PC-3 (cell line): ENCODE measurements around the gene PTGIS. TPM values are rescaled to one million over a fixed set of nuclear protein-coding genes. Genes with fewer than 3 reads are reported as not detected.

Source experiments
- ATAC-seq: fragments of 200-7000 bp; cut with Tn5 transposase; 2 replicates; pipeline ENCODE4 v1.9.1; 2020; ENCODE audit warnings: mild to moderate bottlenecking, moderate library complexity
- BruUV-seq: library from RNA; stranded (reverse); fragments of 400-500 nt; replicated peaks from 2 replicates; lab custom pipeline; 2021; lab: Mats Ljungman, UMichigan
- CTCF ChIA-PET: fragments of 300-600 bp; sonication (Branson Sonifier 250); formaldehyde crosslinking; loops from one replicate; lab custom pipeline; 2022; ENCODE audit warnings: antibody characterized with exemption; lab: Charles Lee
- POLR2A ChIA-PET: fragments of 300-600 bp; sonication (Branson Sonifier 250); formaldehyde crosslinking; loops from one replicate; lab custom pipeline; 2022; ENCODE audit warnings: antibody characterized with exemption; ENCODE audit not compliant: unreplicated experiment; lab: Charles Lee
- DNase-seq: peaks from one replicate; pipeline ENCODE4 v3.0.0-alpha.2; 2015
- H2AFZ ChIP-seq: fragments of 300-600 bp; sonication (generic); 2 replicates; pipeline ENCODE4 v1.6.0; 2016; ENCODE audit warnings: antibody characterized with exemption, low read length
- H3F3A ChIP-seq: fragments of 300-600 bp; sonication (generic); one replicate; pipeline ENCODE4 v1.6.0; 2017; ENCODE audit warnings: antibody characterized with exemption, low read length, control low read depth, mild to moderate bottlenecking; ENCODE audit not compliant: unreplicated experiment
- H3K27ac ChIP-seq: fragments of 300-600 bp; sonication (generic); 2 replicates; pipeline ENCODE4 v1.5.1; 2016; ENCODE audit warnings: mild to moderate bottlenecking, low read length
- H3K27me3 ChIP-seq: fragments of 300-600 bp; sonication (generic); 2 replicates; pipeline ENCODE4 v1.6.1; 2016; ENCODE audit warnings: low read length, mixed read lengths
- H3K36me3 ChIP-seq: fragments of 300-600 bp; sonication (generic); 2 replicates; pipeline ENCODE4 v1.6.1; 2016; ENCODE audit warnings: low read depth, mixed run types, low read length, mixed read lengths
- H3K4me1 ChIP-seq: fragments of 300-600 bp; sonication (generic); 2 replicates; pipeline ENCODE4 v1.5.1; 2016; ENCODE audit warnings: low read length; ENCODE audit not compliant: insufficient read depth
- H3K4me2 ChIP-seq: fragments of 300-600 bp; sonication (generic); 2 replicates; pipeline ENCODE4 v1.6.0; 2016; ENCODE audit warnings: low read length
- H3K4me3 ChIP-seq: fragments of 300-600 bp; sonication (generic); 2 replicates; pipeline ENCODE4 v1.5.1; 2016; ENCODE audit warnings: mild to moderate bottlenecking, low read length, mixed read lengths
- H3K79me2 ChIP-seq: fragments of 300-600 bp; sonication (generic); 2 replicates; pipeline ENCODE4 v1.6.1; 2017; ENCODE audit warnings: low read length, mixed read lengths
- H3K9ac ChIP-seq: fragments of 300-600 bp; sonication (generic); 2 replicates; pipeline ENCODE4 v1.6.0; 2016; ENCODE audit warnings: mild to moderate bottlenecking, low read length
- H3K9me2 ChIP-seq: fragments of 300-600 bp; sonication (generic); replicated peaks from 2 replicates; pipeline ENCODE4 v1.6.1; 2016; ENCODE audit warnings: mixed run types, low read length, mixed read lengths
- H3K9me3 ChIP-seq: fragments of 300-600 bp; sonication (generic); 2 replicates; pipeline ENCODE4 v1.6.1; 2016; ENCODE audit warnings: low read length, mixed read lengths
- H4K20me1 ChIP-seq: fragments of 300-600 bp; sonication (generic); 2 replicates; pipeline ENCODE4 v1.6.1; 2016; ENCODE audit warnings: low read length, mixed read lengths
- EZH2 ChIP-seq: fragments of 300-600 bp; sonication (generic); IDR thresholded peaks from one replicate; pipeline ENCODE4 v1.6.1; 2017; ENCODE audit warnings: antibody characterized with exemption, mild to moderate bottlenecking, low read length; ENCODE audit not compliant: unreplicated experiment
- EZH2phosphoT487 ChIP-seq: fragments of 300-600 bp; sonication (generic); IDR thresholded peaks from 2 replicates; pipeline ENCODE4 v1.6.1; 2018; ENCODE audit warnings: mild to moderate bottlenecking, antibody characterized with exemption, low read length, borderline replicate concordance
- intact Hi-C: fragments of 100-400 bp; cut with micrococcal nuclease; formaldehyde crosslinking; loops from 2 replicates; pipeline ENCODE4 v1.9.0; 2023
- total RNA-seq: library from RNA; depleted of rRNA; stranded (reverse); fragments of >200 nt; gene quantifications from 2 replicates; pipeline ENCODE4 v1.2.3, GENCODE V29; 2014
- TF ChIP-seq, protein P1 (sequence below): fragments of 300-600 bp; sonication (generic); conservative IDR thresholded peaks from 2 replicates; pipeline ENCODE4 v1.5.1; 2017; ENCODE audit warnings: antibody characterized with exemption, low read depth, mild to moderate bottlenecking, low read length

Gene PTGIS
- total RNA-seq, 1 experiment from 2014 or later, result 0.18 TPM

DNA sequence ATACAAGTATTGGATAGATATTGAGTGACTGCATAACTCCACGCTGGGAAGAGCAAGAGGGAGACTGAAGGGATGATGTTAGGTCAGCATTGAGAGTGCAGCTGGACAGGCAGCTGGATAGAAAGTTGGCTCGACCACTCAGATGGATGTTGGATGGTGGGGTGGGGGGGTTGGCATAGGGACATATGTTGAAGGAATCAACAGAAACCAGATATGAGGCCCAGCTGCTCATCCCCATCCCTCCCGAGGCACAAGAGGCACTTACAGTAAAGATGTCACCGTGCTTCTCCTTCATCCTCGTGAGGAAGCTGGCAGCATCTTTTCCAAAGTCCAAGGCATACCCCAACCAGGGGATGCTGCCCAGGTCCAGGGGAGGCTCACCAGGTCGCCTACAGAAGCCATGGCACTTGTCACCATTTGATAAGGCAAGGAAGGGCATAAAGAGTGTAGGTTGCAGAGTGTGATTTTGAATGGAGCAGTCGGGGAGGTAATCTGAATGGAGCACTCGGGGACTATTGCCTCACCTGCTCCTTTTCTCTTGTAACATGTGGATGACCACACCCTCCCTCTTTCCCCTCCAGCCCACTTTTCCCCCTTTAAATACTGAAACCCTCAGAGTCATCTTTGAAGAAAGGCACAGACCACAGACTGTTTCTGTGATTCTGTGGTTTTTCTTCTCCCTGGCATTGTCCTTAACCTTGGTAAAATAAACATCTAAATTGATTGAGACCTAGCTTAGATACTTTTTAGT lies 18.0 kb downstream of the PTGIS start:
- intact Hi-C loops, result no loop called here
- H3K9me2 ChIP-seq, result no peaks in the 10 kb centered on the region
- CTCF ChIA-PET, result interaction anchor here (0.6 kb wide), 1 partner anchor 221 kb away, joined by 3 read pairs; no protein-coding TSS in a partner anchor
- no peak overlapping the region for H3K27ac ChIP-seq
- no peaks in the 10 kb centered on the region for H4K20me1 ChIP-seq
- no peak for DNase-seq
- H3K4me3 ChIP-seq, result no peak overlapping the region
- POLR2A ChIA-PET, result no interaction called here
- peaks cover 7% of the 10 kb centered on the region; the same call in 1 of the 2 replicates for H3K9me3 ChIP-seq
- BruUV-seq, result no TSS peak
- H3K4me2 ChIP-seq, result no peak overlapping the region
- H3K79me2 ChIP-seq, result no peaks in the 10 kb centered on the region
- H2AFZ ChIP-seq, result no peak overlapping the region
- no peak overlapping the region for H3K9ac ChIP-seq
- H3K4me1 ChIP-seq, result no peaks in the 10 kb centered on the region; the same call in 1 of the 2 replicates
- H3K27me3 ChIP-seq, result peaks cover 4% of the 10 kb centered on the region; the same call in 1 of the 2 replicates
- no peak for TF ChIP-seq EZH2phosphoT487
- TF ChIP-seq, protein P1, sequence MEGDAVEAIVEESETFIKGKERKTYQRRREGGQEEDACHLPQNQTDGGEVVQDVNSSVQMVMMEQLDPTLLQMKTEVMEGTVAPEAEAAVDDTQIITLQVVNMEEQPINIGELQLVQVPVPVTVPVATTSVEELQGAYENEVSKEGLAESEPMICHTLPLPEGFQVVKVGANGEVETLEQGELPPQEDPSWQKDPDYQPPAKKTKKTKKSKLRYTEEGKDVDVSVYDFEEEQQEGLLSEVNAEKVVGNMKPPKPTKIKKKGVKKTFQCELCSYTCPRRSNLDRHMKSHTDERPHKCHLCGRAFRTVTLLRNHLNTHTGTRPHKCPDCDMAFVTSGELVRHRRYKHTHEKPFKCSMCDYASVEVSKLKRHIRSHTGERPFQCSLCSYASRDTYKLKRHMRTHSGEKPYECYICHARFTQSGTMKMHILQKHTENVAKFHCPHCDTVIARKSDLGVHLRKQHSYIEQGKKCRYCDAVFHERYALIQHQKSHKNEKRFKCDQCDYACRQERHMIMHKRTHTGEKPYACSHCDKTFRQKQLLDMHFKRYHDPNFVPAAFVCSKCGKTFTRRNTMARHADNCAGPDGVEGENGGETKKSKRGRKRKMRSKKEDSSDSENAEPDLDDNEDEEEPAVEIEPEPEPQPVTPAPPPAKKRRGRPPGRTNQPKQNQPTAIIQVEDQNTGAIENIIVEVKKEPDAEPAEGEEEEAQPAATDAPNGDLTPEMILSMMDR, result no peak
- no peak for TF ChIP-seq EZH2
- no peak for ATAC-seq
- no peaks in the 10 kb centered on the region for H3F3A ChIP-seq
- H3K36me3 ChIP-seq, result no peaks in the 10 kb centered on the region

DNA sequence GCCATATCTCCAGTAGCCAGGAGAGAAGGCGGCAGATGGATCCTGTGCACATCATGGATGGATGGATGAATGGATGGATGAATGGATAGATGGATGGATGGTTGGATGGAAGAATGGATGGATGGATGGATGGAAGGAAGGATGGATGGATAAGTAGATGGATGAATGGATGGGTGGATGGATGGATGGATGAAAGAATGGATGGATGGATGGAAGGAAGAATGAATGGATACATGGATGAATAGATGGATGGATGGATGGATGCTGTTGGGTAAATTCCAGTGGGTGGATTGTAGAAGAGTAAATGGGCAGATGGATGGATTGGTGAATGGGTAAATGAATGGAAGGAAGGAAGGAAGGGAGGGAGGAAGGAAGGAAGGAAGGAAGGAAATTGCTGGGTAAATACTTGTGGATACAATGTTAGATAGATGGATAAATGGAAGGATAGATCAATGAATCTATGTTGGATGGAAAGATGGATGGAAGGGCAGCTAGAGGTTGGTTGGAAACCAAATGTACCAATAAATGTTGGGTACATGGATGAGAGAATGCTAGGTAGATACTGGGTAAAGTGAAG lies 19.5 kb downstream of the PTGIS start:
- BruUV-seq, result no TSS peak
- intact Hi-C loops, result no loop called here
- no peak for TF ChIP-seq EZH2
- TF ChIP-seq, protein P1, result no peak
- TF ChIP-seq EZH2phosphoT487, result no peak
- DNase-seq (no peak), ATAC-seq (no peak)
- Histone ChIP-seq H3K4me2 (no peak overlapping the region), H4K20me1 (no peaks in the 10 kb centered on the region), H3K9me2 (no peaks in the 10 kb centered on the region), H3F3A (no peaks in the 10 kb centered on the region), H3K36me3 (no peaks in the 10 kb centered on the region), H3K9me3 (peaks cover 7% of the 10 kb centered on the region; the same call in 1 of the 2 replicates), H2AFZ (no peak overlapping the region), H3K27me3 (no peaks in the 10 kb centered on the region), H3K27ac (no peak overlapping the region), H3K4me3 (no peak overlapping the region), H3K9ac (no peak overlapping the region), H3K79me2 (no peaks in the 10 kb centered on the region), H3K4me1 (no peaks in the 10 kb centered on the region; the same call in 1 of the 2 replicates)
- CTCF ChIA-PET, result no interaction called here
- POLR2A ChIA-PET, result no interaction called here

DNA sequence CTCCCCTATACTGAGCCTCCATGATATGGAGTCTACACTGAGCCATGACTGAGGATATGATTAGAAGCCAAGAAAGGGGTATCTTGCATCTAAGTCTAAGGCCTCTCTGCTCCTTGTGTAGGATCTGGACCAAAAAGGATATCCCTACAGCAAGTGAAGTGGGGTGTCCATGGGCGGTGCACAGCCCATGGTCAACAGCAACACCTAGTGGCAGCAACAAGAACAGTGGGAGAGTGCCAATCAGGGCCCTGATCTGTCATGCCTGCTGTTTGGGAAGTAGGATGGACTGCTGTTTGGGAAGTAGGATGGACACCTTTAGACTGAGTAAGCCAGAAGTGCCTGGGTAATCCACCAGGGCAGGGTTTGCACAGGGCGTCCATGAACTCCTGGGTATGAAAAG lies 22.4 kb downstream of the PTGIS start:
- Histone ChIP-seq H3K4me3 (no peak overlapping the region), H3K9ac (no peak overlapping the region), H3K36me3 (no peaks in the 10 kb centered on the region), H4K20me1 (no peaks in the 10 kb centered on the region), H3F3A (no peaks in the 10 kb centered on the region), H3K9me3 (peaks cover 7% of the 10 kb centered on the region; the same call in 1 of the 2 replicates), H3K27me3 (no peaks in the 10 kb centered on the region), H3K27ac (no peak overlapping the region), H3K4me1 (no peaks in the 10 kb centered on the region), H3K4me2 (no peak overlapping the region), H3K79me2 (no peaks in the 10 kb centered on the region), H3K9me2 (no peaks in the 10 kb centered on the region), H2AFZ (no peak overlapping the region)
- DNase-seq (peak; percentile 25), ATAC-seq (no peak)
- POLR2A ChIA-PET, result no interaction called here
- BruUV-seq, result no TSS peak
- TF ChIP-seq, protein P1, result peak; percentile 59
- no peak for TF ChIP-seq EZH2phosphoT487
- CTCF ChIA-PET, result no interaction called here
- intact Hi-C loops, result no loop called here
